Activated T-cell treated with anti-CD3 and anti-CD28 coated beads, Interleukin-2, amount 50 U/mL, for 24 hours (primary cell): ENCODE results near the gene ZNF441.
"Not testable (repeated sequence)": the region's sequence is repeated elsewhere in the genome, so short reads cannot be mapped to it uniquely, and the experiment has no call there.

Experiments
- DNase-seq: peaks from one replicate; pipeline ENCODE4 v3.0.0-alpha.2; 2020
- H3K27ac Mint-ChIP-seq: 2 replicates; pipeline ENCODE4 v1.8.0; 2020; ENCODE audit warnings: mild to moderate bottlenecking, mixed read lengths
- H3K27me3 Mint-ChIP-seq: 2 replicates; pipeline ENCODE4 v1.8.0; 2020; ENCODE audit warnings: mixed read lengths
- H3K36me3 Mint-ChIP-seq: 2 replicates; pipeline ENCODE4 v1.8.0; 2020; ENCODE audit warnings: low read depth, mixed read lengths
- H3K4me1 Mint-ChIP-seq: 2 replicates; pipeline ENCODE4 v1.8.0; 2020; ENCODE audit warnings: low read depth, mixed read lengths
- H3K4me3 Mint-ChIP-seq: 2 replicates; pipeline ENCODE4 v1.8.0; 2020; ENCODE audit warnings: mild to moderate bottlenecking, moderate library complexity, mixed read lengths
- H3K9me3 Mint-ChIP-seq: 2 replicates; pipeline ENCODE4 v1.8.0; 2020; ENCODE audit warnings: mixed read lengths

The ZNF441 gene

DNA sequence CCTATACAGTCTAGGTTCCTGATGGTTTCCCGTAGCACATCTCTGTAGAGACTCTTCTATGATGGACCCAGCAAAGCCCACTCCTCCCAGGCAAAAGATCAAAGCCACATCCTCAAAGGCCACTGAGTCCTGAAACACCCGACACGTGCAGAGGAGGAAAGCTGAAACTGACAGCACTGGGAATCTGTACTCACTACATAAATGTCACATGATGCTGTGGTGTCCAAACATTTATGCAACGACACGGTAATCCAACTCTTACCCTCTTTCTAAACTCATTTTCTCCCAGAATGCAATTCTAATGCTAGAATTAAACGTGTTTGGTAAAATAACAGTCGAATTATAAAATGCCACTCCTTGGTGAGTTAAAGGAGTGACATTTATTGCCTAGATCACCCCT, 7.0 kb upstream of the ZNF441 start:
- H3K27me3 Mint-ChIP-seq: peaks cover 25% of the 10 kb centered on the region
- no peak overlapping the region for H3K27ac Mint-ChIP-seq
- no peak overlapping the region for H3K4me3 Mint-ChIP-seq
- no peak for DNase-seq
- H3K9me3 Mint-ChIP-seq: peaks cover 39% of the 10 kb centered on the region
- peaks cover 3% of the 10 kb centered on the region for H3K36me3 Mint-ChIP-seq
- no peaks in the 10 kb centered on the region for H3K4me1 Mint-ChIP-seq

DNA sequence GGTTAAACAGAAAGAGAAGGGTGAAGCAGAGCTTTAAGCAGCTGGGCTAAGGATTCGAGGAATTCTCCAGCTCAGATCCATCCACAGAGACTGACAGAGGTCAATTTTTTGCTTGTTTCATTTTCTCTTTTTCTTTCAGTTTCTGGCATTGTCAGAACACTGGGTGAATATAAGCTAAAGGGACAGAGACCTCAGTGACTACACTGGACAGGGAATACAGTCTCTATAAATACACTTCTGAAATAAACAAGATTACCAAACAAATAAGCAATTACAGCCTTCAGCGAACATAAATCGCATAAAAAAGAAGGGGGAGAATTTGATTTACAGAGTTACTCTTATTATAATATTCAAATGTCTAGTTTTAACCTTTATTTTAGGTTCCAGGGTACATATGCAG, 3.7 kb upstream of the ZNF441 start:
- Mint-ChIP-seq H3K27ac (no peak overlapping the region), H3K36me3 (peaks cover 15% of the 10 kb centered on the region), H3K4me1 (peaks cover 13% of the 10 kb centered on the region), H3K4me3 (no peak overlapping the region), H3K9me3 (peaks cover 19% of the 10 kb centered on the region), H3K27me3 (peaks cover 21% of the 10 kb centered on the region)
- DNase-seq: no peak

DNA sequence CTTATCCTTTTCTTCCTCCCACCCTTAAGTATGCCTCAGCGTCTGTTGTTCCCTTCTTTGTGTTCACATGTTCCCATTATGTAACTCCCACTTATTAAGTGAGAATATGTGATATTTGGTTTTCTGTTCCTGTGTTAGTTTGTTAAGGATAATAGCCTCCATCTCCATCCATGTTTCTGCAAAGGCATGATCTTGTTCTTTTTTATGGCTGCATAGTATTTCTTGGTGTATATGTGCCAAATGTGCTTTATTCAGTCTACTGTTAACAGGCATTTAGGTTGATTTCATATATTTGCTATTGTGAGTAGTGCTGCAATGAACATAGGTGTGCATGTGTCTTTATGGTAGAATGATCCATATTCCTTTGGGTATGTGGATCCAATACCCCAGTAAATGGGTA, 3.2 kb upstream of the ZNF441 start:
- H3K36me3 Mint-ChIP-seq: peaks cover 19% of the 10 kb centered on the region
- DNase-seq: no peak
- H3K9me3 Mint-ChIP-seq: peaks cover 21% of the 10 kb centered on the region
- no peak overlapping the region for H3K27ac Mint-ChIP-seq
- peaks cover 21% of the 10 kb centered on the region for H3K27me3 Mint-ChIP-seq
- peaks cover 18% of the 10 kb centered on the region for H3K4me1 Mint-ChIP-seq
- no peak overlapping the region for H3K4me3 Mint-ChIP-seq

DNA sequence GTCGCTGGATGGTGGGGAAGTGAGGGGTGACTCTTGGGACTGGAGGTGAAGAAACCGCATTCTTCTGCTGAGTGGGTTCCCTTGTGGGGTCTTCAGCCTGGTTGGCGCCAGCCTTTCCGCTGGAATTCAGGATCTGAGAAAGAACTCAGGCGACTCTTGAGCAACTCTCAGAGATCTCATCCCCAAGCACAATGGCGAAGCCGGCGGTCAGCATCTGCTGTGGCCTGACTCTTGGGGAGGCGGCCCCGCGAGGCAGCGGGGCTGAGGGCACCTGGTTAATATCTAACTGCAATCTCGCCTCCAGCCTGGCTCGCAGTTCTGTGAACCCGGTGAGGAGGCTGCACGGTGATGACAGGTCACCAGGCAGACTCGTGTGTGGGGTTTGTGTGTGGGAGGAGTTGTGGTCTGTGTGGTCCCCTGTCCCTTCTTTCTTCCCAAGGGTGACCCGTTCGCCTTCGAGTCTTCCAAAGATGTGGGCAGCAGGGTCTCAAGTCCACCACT, 883 bp downstream of the ZNF441 start:
- peak; percentile 54 for DNase-seq
- Mint-ChIP-seq H3K27me3 (peaks cover 7% of the 10 kb centered on the region), H3K9me3 (peaks cover 37% of the 10 kb centered on the region), H3K27ac (peak overlapping the region; percentile 88), H3K36me3 (peaks cover 53% of the 10 kb centered on the region), H3K4me1 (peaks cover 23% of the 10 kb centered on the region), H3K4me3 (peak overlapping the region; percentile 96)

DNA sequence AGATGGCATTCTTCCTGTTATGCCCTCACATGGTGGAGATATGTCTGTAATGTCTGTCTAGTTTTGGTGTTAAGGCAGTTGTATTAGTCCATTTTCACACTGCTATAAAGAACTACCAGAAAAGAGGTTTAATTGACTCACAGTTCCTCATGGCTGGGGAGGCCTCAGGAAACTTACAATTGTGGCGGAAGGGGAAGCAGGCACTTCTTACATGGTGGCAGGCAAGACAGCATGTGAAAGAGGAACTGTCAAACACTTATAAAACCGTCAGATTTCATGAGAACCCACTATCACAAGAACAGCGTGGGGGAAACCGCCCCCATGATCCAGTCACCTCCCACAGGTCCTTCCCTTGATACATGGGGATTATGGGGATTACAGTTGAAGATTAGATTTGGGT, 3.2 kb downstream of the ZNF441 start:
- H3K9me3 Mint-ChIP-seq: peaks cover 44% of the 10 kb centered on the region
- peaks cover 72% of the 10 kb centered on the region for H3K36me3 Mint-ChIP-seq
- no peaks in the 10 kb centered on the region for H3K27me3 Mint-ChIP-seq
- H3K4me3 Mint-ChIP-seq: no peak overlapping the region
- no peak overlapping the region for H3K27ac Mint-ChIP-seq
- DNase-seq: no peak
- peaks cover 23% of the 10 kb centered on the region for H3K4me1 Mint-ChIP-seq

DNA sequence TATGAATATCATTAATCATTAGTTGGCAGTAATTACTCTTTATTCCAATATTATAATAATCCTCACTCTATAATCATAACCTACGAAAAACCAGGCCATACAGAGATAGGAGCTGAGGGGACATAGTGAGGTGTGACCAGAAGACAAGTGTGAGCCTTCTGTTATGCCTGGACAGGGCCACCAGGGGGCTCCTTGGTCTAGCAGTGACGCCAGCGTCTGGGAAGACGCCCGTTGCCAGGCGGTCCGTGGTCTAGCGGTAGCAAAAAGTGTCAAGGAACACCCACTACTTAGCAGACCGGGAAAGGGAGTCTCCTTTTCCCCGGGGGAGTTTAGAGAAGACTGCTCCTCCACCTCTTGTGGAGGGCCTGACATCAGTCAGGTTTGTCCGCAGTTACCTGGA, 4.7 kb downstream of the ZNF441 start:
- Mint-ChIP-seq H3K9me3 (peaks cover 52% of the 10 kb centered on the region), H3K36me3 (peaks cover 83% of the 10 kb centered on the region), H3K4me1 (peaks cover 22% of the 10 kb centered on the region)
- DNase-seq, H3K27me3 Mint-ChIP-seq, H3K27ac Mint-ChIP-seq, H3K4me3 Mint-ChIP-seq: not testable (repeated sequence)

DNA sequence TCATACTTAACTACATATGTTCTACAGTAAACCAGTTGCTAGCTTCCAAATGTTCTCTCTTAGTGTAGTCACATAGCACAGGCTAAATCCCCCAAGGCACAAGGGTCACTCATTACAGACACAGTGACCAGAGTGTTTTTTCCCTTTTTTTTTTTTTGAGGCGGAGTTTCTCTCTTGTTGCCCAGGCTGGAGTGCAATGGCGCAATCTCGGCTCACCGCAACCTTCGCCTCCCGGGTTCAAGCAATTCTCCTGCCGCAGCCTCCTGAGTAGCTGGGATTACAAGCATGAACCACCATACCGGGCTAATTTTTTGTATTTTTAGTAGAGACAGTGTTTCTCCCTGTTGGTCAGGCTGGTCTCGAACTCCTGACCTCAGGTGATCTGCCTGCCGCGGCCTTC, 9.9 kb downstream of the ZNF441 start:
- Mint-ChIP-seq H3K36me3 (peaks cover 92% of the 10 kb centered on the region), H3K9me3 (peaks cover 64% of the 10 kb centered on the region)
- not testable (repeated sequence) for H3K27me3 Mint-ChIP-seq, H3K27ac Mint-ChIP-seq, H3K4me3 Mint-ChIP-seq, DNase-seq, H3K4me1 Mint-ChIP-seq

DNA sequence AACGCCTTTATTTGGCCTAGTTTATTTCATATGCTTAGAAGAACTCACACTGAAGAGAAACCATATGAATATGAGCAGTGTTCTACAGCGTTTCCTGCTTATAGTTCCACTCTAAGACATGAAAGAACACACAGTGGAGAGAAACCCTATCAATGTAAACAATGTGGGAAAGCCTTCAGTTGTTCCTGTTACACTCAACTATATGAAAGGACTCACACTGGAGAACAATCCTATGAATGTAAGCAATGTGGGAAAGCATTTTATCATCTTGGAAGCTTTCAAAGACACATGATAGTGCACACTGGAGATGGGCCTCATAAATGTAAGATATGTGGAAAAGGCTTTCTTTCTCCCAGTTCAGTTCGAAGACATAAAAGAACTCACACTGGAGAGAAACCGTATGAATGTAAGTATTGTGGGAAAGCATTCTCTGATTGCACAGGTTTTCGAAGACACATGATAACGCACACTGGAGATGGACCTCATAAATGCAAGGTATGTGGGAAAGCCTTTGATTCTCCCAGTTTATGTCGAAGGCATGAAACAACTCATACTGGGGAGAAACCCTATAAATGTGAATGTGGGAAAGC, 13.7 kb downstream of the ZNF441 start:
- H3K27ac Mint-ChIP-seq: no peak overlapping the region
- peaks cover 61% of the 10 kb centered on the region for H3K9me3 Mint-ChIP-seq
- H3K4me1 Mint-ChIP-seq: no peaks in the 10 kb centered on the region
- H3K36me3 Mint-ChIP-seq: peaks cover 91% of the 10 kb centered on the region
- H3K27me3 Mint-ChIP-seq: no peaks in the 10 kb centered on the region
- no peak overlapping the region for H3K4me3 Mint-ChIP-seq
- DNase-seq: no peak

DNA sequence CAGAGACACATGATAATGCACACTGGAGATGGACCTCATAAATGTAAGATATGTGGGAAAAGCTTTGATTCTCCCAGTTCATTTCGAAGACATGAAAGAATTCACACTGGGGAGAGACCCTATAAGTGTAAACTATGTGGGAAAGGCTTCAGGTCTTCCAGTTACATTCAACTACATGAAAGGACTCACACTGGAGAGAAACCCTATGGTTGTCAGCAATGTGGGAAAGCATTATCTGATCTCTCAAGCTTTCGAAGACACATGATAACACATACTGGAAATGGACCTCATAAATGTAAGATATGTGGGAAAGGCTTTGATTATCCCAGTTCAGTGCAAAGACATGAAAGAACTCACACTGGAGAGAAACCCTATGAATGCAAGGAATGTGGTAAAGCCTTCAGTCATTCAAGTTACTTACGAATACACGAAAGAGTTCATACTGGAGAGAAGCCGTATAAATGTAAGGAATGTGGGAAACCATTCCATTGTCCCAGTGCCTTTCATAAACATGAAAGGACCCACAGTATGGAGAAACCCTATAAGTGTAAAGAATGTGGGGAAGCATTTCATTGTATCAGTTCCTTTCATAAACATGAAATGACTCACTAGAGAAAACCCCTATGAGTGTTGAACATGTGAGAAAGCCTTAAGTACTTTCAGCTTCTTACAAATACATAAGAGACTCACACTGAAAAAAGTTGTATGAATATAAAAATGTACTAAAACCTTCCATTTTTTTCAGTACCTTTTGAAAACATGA, 14.7 kb downstream of the ZNF441 start:
- Mint-ChIP-seq H3K4me3 (no peak overlapping the region), H3K36me3 (peaks cover 86% of the 10 kb centered on the region), H3K27ac (no peak overlapping the region), H3K27me3 (no peaks in the 10 kb centered on the region), H3K9me3 (peaks cover 59% of the 10 kb centered on the region), H3K4me1 (no peaks in the 10 kb centered on the region)
- DNase-seq: no peak

DNA sequence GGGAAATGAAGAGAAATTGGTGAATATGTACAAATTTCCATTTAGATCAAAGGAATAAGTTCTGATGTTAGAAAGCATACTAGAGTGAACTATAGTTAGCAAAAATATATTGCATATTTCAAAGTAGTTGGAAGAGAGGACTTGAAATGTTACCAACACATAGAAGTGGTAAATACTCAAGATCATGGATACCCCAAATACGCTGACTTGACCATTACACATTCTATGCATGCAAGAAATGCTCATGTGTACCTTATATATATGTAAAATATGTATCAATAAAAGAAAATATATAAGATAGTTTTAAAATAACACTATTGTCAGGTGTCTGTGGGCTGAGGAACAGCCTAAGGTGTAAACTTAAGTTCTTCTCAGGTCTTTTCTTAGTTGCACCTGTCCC, 17.0 kb downstream of the ZNF441 start:
- H3K4me1 Mint-ChIP-seq: no peaks in the 10 kb centered on the region
- H3K9me3 Mint-ChIP-seq: peaks cover 61% of the 10 kb centered on the region
- H3K27ac Mint-ChIP-seq: no peak overlapping the region
- DNase-seq: no peak
- peaks cover 66% of the 10 kb centered on the region for H3K36me3 Mint-ChIP-seq
- H3K27me3 Mint-ChIP-seq: no peaks in the 10 kb centered on the region
- H3K4me3 Mint-ChIP-seq: no peak overlapping the region

DNA sequence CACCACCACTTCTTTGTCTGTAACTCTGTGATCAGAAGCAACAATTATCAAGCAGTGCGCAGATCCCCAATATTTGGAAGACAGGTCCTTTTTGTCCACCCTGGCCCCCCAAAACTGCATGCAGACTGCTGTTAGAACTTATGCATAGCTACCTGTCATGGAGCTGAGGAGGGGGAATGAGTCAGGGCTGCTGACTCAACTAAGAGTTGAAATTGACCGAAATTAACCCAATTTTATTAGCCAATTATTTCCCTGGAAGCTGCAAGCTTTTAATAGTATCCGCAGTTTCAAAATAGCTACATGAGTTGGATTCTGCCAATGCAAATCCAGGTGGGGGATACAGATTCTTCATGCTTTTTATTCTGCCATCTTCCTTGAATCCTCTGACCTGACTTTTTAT, 17.6 kb downstream of the ZNF441 start:
- H3K27me3 Mint-ChIP-seq: no peaks in the 10 kb centered on the region
- H3K27ac Mint-ChIP-seq: no peak overlapping the region
- DNase-seq: no peak
- no peak overlapping the region for H3K4me3 Mint-ChIP-seq
- H3K36me3 Mint-ChIP-seq: peaks cover 60% of the 10 kb centered on the region
- peaks cover 64% of the 10 kb centered on the region for H3K9me3 Mint-ChIP-seq
- H3K4me1 Mint-ChIP-seq: no peaks in the 10 kb centered on the region

DNA sequence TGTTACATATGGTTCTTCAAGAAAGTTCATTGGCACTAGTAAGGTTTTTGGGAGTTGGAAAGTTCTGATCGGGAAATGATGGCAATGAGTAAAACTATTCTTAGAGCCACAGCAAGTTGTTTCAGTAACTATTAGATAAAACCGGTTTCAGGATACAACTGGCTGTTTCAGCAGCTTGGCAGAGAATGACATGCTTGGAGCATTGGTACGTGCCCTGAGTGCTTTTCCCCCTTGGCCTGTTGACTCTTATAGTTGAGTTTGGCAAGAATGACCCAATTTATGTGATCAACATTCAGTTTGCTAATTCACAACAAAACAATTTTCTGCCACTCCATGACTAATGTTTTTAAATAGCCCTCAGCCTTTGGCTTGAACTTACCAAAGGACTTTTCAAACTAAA, 20.7 kb downstream of the ZNF441 start:
- H3K27ac Mint-ChIP-seq: no peak overlapping the region
- no peaks in the 10 kb centered on the region for H3K27me3 Mint-ChIP-seq
- DNase-seq: no peak
- H3K9me3 Mint-ChIP-seq: peaks cover 56% of the 10 kb centered on the region
- no peaks in the 10 kb centered on the region for H3K4me1 Mint-ChIP-seq
- no peak overlapping the region for H3K4me3 Mint-ChIP-seq
- H3K36me3 Mint-ChIP-seq: peaks cover 29% of the 10 kb centered on the region

DNA sequence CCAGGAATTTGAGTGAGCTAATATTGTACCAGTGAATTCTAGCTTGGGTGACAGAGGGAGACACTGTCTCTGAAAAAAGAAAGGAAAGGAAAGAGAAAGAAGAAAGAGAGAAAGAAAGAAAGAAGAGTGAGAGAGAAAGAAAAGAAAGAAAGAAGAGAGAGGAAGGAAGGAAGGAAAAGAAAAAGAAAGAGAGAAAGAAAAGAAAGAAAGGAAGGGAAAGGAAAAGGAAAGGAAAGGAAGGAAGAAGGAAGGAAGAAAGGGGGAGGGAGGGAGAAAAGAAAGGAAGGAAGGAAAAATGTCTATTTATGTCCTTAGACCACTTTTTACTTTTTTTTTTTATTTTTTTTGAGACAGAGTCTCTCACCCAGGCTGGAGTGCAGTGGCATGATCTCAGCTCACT, 26.1 kb downstream of the ZNF441 start:
- peaks cover 8% of the 10 kb centered on the region for H3K4me1 Mint-ChIP-seq
- H3K4me3 Mint-ChIP-seq: no peak overlapping the region
- no peaks in the 10 kb centered on the region for H3K27me3 Mint-ChIP-seq
- H3K36me3 Mint-ChIP-seq: no peaks in the 10 kb centered on the region
- no peak overlapping the region for H3K27ac Mint-ChIP-seq
- DNase-seq: no peak
- H3K9me3 Mint-ChIP-seq: peaks cover 20% of the 10 kb centered on the region

DNA sequence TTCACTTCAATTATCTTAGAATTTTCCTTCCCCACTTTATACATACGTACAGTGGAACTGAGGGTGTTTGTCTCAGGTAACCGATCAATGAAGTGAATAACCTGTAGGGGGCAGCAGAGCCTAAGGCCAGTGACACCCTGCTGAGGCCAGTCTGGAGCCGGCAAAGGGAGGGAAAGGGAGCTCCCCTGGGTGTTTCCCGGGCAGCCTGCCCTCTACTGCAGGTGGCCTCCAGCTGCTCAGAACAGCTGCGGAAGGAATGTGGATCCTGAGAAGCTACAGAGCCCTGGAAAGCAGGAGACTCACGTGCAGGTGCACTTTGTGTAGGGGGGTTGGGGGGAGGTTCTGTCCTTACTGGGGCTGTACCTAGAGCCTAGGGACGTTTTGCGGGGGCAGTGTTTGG, 30.7 kb downstream of the ZNF441 start:
- Mint-ChIP-seq H3K4me3 (peak overlapping the region; percentile 84), H3K27me3 (no peaks in the 10 kb centered on the region), H3K27ac (no peak overlapping the region), H3K36me3 (peaks cover 3% of the 10 kb centered on the region), H3K4me1 (peaks cover 15% of the 10 kb centered on the region), H3K9me3 (peaks cover 3% of the 10 kb centered on the region)
- peak; percentile 76 for DNase-seq
